BJ (cell line): ENCODE data around the gene PKD2. TPM values are rescaled to one million over a fixed set of nuclear protein-coding genes. Genes with fewer than 3 reads are reported as not detected.

Experiments used
- CTCF ChIA-PET: fragments of 350-600 bp; formaldehyde crosslinking; extraction: SDS; loops from one replicate; lab custom pipeline; 2021; ENCODE audit warnings: antibody characterized with exemption, inconsistent platforms; lab: Yijun Ruan, JAX
- POLR2A ChIA-PET: fragments of 300-600 bp; sonication (Branson Sonifier 250); formaldehyde crosslinking; extraction: SDS; loops from one replicate; lab custom pipeline; 2021; ENCODE audit warnings: antibody characterized with exemption; lab: Charles Lee
- DNase-seq: peaks from one replicate; pipeline ENCODE4 v3.0.0-alpha.2; 2011; ENCODE audit warnings: low read depth
- H3K27me3 ChIP-seq: 2 replicates; pipeline ENCODE4 v1.6.0; 2011; ENCODE audit warnings: low read length; ENCODE audit not compliant: control insufficient read depth, insufficient read depth
- H3K36me3 ChIP-seq: 2 replicates; pipeline ENCODE4 v1.5.1; 2011; ENCODE audit warnings: low read length; ENCODE audit not compliant: control insufficient read depth, insufficient read depth
- H3K4me3 ChIP-seq: 2 replicates; pipeline ENCODE4 v1.5.1; 2011; ENCODE audit warnings: low read depth, mild to moderate bottlenecking, control low read depth, low read length
- polyA plus RNA-seq: library from polyadenylated mRNA; depleted of rRNA; stranded (reverse); fragments of >200 nt; gene quantifications from 2 replicates; pipeline ENCODE4 v1.2.3, GENCODE V29; 2011
- TF ChIP-seq, protein P1 (sequence below): IDR thresholded peaks from 2 replicates; pipeline ENCODE4 v1.5.1; 2011; ENCODE audit warnings: low read depth, mild to moderate bottlenecking, control low read depth, inconsistent platforms, low read length, moderate library complexity; ENCODE audit not compliant: insufficient read depth

Gene PKD2
- polyA plus RNA-seq, 1 experiment = 67.0 TPM

DNA sequence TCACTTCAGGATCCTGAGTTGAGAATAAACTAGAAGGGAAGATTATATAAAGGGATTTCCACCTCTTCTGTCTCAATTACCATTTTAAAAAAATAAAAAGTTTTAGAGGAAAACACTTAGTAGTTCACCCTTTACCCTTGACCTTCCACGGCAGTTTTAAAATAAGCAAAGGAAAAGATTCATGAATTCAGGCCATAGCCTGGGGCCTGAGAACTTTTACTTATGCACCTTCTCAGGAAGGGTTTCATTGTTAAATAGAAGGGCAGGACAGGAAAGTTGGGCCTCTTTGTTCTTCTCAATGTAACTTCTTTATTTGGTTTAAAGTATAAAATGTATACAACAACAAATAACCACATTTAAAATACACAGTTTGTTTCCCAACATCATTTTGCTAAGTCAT, 54.9 kb downstream of the PKD2 start:
- POLR2A ChIA-PET = no interaction called here
- H3K27me3 ChIP-seq = no peaks in the 10 kb centered on the region
- CTCF ChIA-PET = no interaction called here

DNA sequence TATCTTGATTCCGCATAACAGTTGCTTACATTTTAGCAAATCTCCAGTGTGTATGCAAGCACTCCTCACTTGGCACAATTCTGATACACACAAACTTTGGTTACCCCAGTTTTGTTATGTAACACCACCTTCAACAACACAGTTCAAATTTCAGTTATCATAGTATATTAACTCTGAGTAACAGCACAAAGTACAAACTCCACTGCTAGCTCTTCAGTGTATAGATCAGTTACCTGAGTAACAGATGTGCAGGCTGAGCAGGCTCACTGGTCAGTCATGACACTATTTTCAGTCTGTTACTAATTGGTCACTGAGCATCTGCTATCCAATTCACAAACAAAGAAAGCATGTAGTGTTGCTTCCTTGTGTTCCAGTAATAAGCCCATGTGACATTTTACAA, 55.4 kb downstream of the PKD2 start:
- Histone ChIP-seq H3K36me3 (peaks cover 14% of the 10 kb centered on the region), H3K4me3 (no peak overlapping the region), H3K27me3 (no peaks in the 10 kb centered on the region)
- TF ChIP-seq, protein P1, sequence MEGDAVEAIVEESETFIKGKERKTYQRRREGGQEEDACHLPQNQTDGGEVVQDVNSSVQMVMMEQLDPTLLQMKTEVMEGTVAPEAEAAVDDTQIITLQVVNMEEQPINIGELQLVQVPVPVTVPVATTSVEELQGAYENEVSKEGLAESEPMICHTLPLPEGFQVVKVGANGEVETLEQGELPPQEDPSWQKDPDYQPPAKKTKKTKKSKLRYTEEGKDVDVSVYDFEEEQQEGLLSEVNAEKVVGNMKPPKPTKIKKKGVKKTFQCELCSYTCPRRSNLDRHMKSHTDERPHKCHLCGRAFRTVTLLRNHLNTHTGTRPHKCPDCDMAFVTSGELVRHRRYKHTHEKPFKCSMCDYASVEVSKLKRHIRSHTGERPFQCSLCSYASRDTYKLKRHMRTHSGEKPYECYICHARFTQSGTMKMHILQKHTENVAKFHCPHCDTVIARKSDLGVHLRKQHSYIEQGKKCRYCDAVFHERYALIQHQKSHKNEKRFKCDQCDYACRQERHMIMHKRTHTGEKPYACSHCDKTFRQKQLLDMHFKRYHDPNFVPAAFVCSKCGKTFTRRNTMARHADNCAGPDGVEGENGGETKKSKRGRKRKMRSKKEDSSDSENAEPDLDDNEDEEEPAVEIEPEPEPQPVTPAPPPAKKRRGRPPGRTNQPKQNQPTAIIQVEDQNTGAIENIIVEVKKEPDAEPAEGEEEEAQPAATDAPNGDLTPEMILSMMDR = no peak
- no peak for DNase-seq
- CTCF ChIA-PET = no interaction called here
- POLR2A ChIA-PET = no interaction called here

More for the DNA sequence above, 54.9 kb downstream of the PKD2 start:
- H3K36me3 ChIP-seq = peaks cover 11% of the 10 kb centered on the region
- TF ChIP-seq, protein P1 = no peak
- DNase-seq = no peak
- H3K4me3 ChIP-seq = no peak overlapping the region

DNA sequence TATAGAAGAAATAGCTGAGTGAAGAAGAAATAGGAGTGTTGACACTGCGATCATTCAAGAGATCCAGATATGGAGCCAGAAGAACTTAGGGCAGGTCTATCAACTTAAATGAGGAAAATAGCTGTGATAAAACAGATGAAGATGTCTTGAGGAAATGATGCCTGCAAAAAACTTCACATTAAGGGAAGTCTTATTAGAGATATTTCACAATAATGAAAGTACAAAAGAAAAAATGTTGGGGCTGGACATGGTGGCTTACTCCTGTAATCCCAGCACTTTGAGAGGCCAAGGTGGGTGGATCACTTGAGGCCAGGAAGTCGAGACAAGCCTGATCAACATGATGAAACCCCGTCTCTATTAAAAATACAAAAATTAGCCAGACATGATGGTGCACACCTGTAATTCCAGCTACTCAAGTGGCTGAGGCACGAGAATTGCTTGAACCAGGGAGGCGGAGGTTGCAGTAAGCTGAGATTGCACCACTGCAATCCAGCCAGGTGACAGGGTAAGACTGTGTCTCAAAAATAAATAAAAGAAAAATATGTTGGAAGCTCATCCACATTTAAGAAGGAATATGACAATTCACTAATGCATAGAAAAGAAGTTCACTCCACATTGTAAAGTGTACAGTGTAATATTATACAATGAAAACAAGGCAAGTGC, 56.3 kb downstream of the PKD2 start:
- Histone ChIP-seq H3K27me3 (no peaks in the 10 kb centered on the region), H3K4me3 (no peak overlapping the region), H3K36me3 (peaks cover 16% of the 10 kb centered on the region)
- TF ChIP-seq, protein P1 = no peak
- CTCF ChIA-PET = interaction anchor here (1.1 to 1.9 kb wide), 2 partner anchors 9 to 12 kb away, joined by 3 to 5 read pairs; no protein-coding TSS in a partner anchor
- DNase-seq = no peak
- POLR2A ChIA-PET = no interaction called here

DNA sequence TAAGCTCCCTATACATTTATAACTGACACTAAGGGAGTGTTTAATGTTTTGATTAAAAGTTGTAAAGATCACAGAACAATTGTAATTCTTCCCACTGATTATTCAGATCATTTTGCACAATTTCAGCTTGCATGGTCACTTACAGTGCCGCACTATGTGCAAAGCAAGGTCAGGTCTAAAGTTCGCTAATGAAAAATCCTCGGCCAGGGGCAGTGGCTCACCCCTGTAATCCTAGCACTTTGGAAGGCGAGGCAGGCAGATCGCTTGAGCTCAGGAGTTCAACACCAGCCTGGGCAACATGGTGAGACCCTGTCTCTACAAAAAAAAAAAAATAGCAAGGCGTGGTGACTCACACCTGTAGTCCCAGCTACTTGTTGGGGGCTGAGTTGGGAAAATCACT, 57.0 kb downstream of the PKD2 start:
- DNase-seq = no peak
- H3K36me3 ChIP-seq = peaks cover 14% of the 10 kb centered on the region
- ChIA-PET CTCF (interaction anchor here (1.1 to 1.9 kb wide), 2 partner anchors 9 to 12 kb away, joined by 3 to 5 read pairs; no protein-coding TSS in a partner anchor), POLR2A (no interaction called here)
- no peak overlapping the region for H3K4me3 ChIP-seq
- H3K27me3 ChIP-seq = no peaks in the 10 kb centered on the region
- TF ChIP-seq, protein P1 = no peak

DNA sequence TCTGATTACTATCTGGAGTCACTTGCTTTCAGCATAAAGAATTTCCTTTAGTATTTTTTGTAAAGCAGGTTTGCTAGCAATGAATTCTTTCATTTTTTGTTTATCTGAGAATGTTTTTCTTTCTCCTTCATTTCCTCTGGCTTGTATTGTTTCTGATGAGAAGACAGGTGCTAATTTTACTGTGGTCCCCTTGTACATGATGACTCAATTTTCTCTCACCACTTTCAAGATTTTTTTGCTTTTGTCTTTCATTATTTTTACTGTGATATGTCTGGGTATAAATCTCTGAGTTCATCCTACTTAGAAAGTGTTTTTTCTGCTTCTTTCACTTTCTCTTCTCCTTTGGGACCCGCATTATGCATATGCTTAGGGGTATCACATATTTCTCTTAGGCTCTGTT, 62.6 kb downstream of the PKD2 start:
- DNase-seq = no peak
- Histone ChIP-seq H3K27me3 (no peaks in the 10 kb centered on the region), H3K4me3 (no peak overlapping the region), H3K36me3 (peaks cover 22% of the 10 kb centered on the region)
- TF ChIP-seq, protein P1 = no peak
- POLR2A ChIA-PET = no interaction called here
- CTCF ChIA-PET = no interaction called here
